Right forelimb (tissue), 1 donor: ENCODE measurements around the gene USP38.
"Not testable (repeated sequence)": the region's sequence is repeated elsewhere in the genome, so short reads cannot be mapped to it uniquely, and the experiment has no call there.

Experiments
- DNase-seq: peaks from one replicate; pipeline ENCODE4 v3.0.0-alpha.2; 2018

The USP38 gene

GRCh38 chr4:143224255-143224654 lies 39.5 kb downstream of the USP38 start:
- no peak for DNase-seq

DNA sequence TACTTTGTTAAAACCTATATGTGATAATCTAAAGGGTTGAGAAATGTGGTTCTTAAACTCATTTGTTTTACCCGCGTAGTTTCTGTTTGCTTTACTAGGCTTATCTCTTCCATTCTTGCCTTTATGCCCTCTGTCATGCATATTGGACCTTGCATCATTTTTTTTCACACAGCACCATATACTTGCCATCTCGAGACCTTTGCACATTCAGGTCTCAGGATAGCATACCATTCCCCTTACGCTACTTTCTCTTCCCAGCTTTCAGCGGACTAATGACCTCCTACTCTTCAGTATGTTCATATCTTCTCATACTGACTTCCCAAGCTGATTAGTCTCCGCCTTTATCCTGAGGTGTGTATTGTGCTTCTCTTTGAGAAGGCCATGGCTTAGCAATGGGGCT lies 40.5 kb downstream of the USP38 start:
- DNase-seq = no peak

GRCh38 chr4:143230683-143231082 lies 46.0 kb downstream of the USP38 start:
- DNase-seq = no peak

- no peak for DNase-seq
These were observed 47.6 kb downstream of the USP38 start for GRCh38 chr4:143232277-143232676.

- no peak for DNase-seq
These were observed 49.4 kb downstream of the USP38 start for GRCh38 chr4:143234153-143234552.

DNA sequence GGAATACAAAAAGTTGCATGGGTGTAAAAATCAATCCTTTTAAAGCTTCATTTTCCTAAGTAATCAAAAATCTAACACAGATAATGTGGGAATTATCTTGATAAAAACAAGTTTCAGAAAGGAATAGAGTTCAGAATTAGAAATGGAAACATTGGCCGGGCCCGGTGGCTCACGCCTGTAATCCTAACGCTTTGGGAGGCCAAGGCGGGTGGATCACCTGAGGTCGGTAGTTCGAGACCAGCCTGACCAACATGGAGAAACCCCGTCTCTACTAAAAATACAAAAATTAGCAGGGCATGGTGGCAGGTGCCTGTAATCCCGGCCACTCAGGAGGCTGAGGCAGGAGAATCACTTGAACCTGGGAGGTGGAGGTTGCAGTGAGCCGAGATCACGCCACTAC lies 52.5 kb downstream of the USP38 start:
- not testable (repeated sequence) for DNase-seq

GRCh38 chr4:143240939-143241679 lies 56.4 kb downstream of the USP38 start:
- DNase-seq = no peak

- DNase-seq = no peak
These were observed 57.2 kb downstream of the USP38 start for GRCh38 chr4:143241892-143242291.

DNA sequence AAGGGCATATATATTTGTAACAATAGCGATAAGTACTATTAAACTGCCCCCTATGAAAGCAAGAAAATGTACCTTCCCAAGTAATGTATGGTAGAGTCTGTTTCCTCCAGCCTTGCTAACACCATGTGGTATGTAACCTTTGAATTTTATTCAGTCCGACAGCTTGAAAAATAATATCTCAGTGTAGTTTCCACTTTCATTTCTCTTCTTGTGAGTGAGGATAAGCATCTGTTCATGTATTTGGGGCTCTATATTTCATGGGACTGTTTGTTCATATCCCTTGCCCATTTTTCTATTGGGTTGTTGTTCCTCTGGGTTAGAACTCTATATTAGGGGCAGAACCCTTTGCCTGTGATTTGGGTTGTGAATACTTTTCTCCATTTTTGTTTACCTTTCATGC lies 58.3 kb downstream of the USP38 start:
- DNase-seq = no peak

DNA sequence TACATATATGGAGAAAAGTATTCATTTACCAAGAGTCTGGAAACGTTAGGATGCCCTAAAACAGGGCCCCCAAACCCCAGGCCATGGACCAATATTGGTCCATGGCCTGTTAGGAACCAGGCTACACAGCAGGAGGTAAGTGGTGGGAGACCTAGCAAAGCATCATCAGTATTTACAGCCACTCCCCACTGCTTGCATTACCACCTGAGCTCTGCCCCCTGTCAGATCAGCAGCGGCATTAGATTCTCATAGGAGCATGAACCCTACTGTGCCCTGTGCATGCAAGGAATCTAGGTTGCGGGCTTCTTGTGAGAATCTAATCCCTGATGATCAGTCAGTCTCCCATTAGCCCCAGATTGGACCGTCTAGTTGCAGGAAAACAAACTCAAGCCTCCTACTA lies 62.3 kb downstream of the USP38 start:
- no peak for DNase-seq

DNA sequence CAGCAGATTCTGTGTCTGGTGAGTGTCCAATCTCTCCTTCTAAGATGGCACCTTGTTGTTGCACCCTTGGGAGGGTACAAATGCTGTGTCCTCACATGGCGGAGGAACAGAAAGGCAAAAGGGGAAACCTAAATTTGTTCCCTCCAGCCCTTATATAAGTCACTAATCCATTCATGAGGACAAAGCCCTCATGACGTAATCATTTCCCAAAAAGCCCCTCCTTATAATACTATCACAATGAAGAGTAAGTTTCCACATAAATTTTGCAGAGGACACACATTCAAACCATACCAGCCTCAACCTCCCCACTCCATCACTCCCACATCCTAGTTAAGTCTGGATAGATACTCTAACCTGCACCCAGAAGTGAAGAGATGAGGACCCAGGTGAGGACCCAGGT lies 63.1 kb downstream of the USP38 start:
- DNase-seq = no peak

DNA sequence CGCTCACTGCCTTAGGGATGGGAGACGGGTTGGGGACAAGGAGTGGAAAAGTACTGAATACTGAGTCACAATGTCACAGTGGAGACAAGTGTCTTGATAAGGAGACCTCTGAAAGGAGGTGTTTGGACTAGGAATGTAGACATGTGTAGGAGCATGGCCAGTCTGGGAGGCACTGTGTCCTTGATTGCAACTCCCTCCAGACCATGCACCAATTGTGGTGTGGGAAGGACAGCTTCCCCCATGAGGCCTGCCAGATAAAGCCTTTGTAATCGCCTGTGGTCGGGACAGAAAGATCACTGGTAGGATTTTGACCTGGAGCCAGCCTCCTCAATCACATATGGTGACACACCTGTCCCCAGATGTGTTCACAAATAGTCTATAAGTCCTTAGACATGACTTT lies 64.1 kb downstream of the USP38 start:
- DNase-seq = no peak

DNA sequence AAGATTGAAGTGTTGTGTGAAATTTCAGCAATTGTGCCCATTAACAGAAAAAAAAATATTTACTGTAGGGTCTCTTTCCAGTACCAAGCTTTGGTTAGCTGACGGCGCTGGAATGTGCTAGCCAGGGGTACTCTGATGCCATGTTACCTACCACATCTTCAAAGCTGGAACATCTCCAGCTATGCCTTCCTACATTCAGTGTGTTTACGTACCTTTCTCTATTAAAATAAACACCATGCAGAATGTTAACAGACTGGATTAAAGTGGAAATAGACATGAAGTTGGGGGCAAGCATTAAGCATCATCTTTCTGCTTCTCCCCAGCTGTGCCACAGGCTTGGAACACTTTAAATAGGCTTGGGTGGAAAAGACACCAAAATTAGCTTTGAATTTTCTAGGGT lies 65.9 kb downstream of the USP38 start:
- no peak for DNase-seq

GRCh38 chr4:143251348-143251747 lies 66.6 kb downstream of the USP38 start:
- no peak for DNase-seq

DNA sequence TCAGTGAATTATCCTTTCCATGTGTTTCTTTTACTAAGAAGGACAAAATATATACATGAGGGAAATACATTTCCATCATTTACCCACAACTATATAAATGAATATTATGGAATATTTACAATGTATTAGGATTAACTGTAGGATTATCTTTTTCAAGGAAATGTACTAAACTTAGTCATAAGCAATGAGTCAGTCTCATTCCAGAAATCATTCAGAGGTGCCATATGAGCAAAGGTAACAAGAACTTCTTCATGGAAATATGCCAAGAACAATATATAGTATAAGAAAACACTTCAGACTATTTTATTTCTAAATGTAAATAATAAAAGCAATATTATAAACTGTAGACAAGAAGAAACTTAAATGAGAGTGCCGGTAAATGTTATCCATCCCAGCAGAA lies 67.1 kb downstream of the USP38 start:
- no peak for DNase-seq

DNA sequence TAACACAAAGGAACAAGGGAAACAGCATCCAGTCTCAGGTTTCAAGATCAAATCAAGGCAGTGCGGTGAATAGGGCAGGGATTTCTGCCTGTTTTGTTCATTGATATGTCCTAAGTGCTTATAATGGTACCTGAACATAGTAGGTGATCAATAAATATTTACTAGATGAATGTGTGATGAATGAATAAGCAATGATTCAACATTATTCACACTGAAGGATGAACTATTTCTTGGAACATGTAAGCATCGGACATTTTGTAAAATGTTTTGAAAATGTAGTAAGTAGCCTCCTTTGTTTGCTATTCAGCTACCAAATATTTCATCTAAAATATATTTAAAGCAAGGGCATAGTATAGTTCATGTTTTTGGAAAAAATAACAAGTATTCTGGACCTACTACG lies 67.8 kb downstream of the USP38 start:
- no peak for DNase-seq

GRCh38 chr4:143253166-143253565 lies 68.4 kb downstream of the USP38 start:
- no peak for DNase-seq

GRCh38 chr4:143254491-143255226 lies 69.9 kb downstream of the USP38 start:
- DNase-seq = no peak

- DNase-seq = no peak
These were observed 71.7 kb downstream of the USP38 start for GRCh38 chr4:143256456-143256855.

DNA sequence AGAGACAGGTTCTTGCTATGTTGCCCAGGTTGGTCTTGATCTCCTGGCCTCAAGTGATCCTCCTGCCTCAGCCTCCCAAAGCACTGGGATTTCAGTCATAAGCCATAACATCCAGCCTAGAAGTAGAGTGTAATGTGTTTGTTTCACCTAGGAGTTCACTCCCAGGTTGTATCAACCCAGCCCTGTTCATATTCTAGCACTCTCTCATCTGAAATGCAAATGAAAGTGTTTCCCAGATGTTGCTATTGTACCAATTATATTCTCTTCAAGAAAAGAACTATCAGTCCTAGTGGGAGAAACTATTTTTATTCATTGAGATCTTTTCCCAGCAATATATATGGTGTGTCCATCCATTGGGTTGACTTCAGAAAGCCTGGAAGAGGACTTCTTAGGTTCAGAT lies 72.6 kb downstream of the USP38 start:
- no peak for DNase-seq

DNA sequence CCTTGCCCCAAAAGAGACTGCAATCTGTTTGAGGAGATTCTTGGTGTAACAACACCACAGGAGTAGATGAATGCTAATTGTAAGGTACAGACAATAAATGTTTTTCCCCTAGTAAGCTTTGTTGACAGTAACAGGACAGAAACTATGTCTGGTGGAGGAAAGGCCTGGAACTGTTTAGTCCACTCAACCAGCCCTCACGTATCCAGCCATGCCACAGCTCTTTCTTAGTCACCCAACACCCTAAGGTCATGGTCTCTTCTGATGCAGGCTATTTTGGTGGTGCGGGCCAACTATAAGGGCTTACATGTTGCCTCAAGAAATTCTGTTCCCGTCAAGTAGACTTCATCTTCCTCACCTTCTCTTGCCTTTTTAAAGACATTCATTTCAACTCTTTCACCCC lies 76.0 kb downstream of the USP38 start:
- DNase-seq = no peak

DNA sequence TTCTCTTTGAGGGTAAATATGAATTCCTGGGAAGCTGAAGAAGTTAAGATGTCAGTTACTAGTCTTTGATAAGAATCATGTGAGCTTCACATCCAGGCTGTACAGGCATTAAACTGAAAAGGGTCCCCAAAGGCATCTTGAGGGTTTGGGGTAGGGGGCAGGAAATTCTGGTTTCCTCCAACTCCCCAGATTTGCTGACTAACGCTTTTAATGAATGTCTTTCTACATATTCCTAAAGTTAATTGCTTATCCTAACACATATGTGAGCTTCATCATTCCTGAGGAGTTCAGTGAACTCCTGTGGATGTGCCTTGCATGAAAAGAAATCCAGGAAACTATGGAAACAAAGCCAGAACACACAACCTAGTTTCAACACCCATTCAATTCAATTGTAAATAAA lies 78.1 kb downstream of the USP38 start:
- no peak for DNase-seq

GRCh38 chr4:143267690-143268089 lies 83.0 kb downstream of the USP38 start:
- DNase-seq = not testable (repeated sequence)

DNA sequence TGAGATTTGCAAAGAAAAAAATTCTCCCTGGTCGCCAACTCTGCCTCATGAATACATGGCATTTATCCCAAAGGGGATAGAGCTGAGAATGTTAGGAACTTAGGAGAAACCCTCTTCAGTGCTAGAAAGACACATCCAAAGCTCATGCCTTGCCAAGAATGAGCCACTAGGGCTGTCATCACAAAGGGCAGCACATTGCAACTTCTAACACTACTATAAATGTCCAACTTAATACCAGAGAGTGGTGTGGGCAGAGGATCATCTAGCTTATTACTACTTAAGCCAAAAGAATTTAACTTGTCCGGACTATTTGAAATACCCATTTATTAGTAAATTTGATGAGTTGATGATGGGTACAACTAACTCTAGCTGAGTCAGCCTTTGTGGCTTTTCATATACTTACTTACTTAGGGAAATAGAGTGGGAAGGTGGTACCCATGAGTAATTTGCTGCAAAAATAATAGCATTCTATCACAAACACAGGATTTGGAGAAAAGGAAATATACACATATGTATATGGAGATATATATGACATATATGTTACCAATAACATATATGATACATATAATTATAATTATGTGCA lies 85.6 kb downstream of the USP38 start:
- DNase-seq = no peak
